HFF-Myc (cell line): ENCODE data around the gene MIX23.

Source experiments
- DNase-seq: peaks from one replicate; pipeline ENCODE4 v3.0.0-alpha.2; 2011; ENCODE audit warnings: low read depth; ENCODE audit errors: extremely low read depth
- H3K4me3 ChIP-seq: replicated peaks from 2 replicates; pipeline ENCODE4 v1.5.1; 2011; ENCODE audit warnings: low read depth, mild to moderate bottlenecking, control low read depth, low read length
- CTCF ChIP-seq: IDR thresholded peaks from 2 replicates; pipeline ENCODE4 v1.5.1; 2012; ENCODE audit warnings: mild to moderate bottlenecking, low read depth, low read length, control low read depth; ENCODE audit errors: missing control alignments

Gene MIX23

DNA sequence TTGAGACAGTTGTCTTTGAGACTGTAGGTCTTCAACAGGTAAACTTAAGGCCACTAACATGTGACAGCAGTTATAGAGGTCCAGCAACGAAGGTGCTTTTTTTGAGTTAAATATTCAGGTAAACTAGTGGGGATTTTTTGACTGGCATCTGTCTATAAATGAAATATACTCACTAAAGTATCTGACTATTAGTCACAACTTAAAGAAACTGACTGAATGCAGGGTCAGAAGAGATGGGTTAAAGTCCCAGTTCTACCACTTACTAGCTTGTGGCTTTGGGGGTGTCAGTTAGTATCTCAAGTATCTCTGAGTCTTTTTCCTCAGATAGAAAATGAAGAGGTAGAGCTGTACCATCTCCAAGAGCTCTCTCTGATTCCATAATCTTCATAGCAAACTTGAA lies 18.0 kb downstream of the MIX23 start:
- no peak for DNase-seq
- TF ChIP-seq CTCF: no peak

GRCh38 chr3:122364490-122364889 lies 18.5 kb downstream of the MIX23 start:
- H3K4me3 ChIP-seq: no peak overlapping the region
- no peak for TF ChIP-seq CTCF
- no peak for DNase-seq

More for the DNA sequence above, 18.0 kb downstream of the MIX23 start:
- no peak overlapping the region for H3K4me3 ChIP-seq

GRCh38 chr3:122362026-122362425 lies 21.0 kb downstream of the MIX23 start:
- DNase-seq: no peak
- no peak overlapping the region for H3K4me3 ChIP-seq
- no peak for TF ChIP-seq CTCF

DNA sequence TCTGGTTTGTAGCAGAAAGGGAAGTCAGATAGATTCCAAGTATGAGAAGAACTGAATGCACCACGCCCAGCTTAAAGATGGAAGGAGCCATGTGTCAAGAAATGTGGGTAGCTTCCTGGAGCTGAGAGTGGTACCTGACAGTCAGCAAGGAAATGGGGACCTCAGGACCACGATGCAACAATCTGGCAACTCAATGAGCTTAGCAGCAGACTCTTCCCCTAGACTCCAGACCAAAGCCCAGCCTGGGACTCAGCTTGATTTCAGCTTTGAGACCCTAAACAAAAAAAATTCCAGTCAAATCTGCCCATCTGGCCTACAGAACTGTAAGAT lies 24.4 kb downstream of the MIX23 start:
- DNase-seq: no peak
- H3K4me3 ChIP-seq: no peak overlapping the region
- TF ChIP-seq CTCF: no peak

- no peak for DNase-seq
- TF ChIP-seq CTCF: no peak
- no peak overlapping the region for H3K4me3 ChIP-seq
Measured at GRCh38 chr3:122357828-122358702, 25.0 kb downstream of the MIX23 start.

- TF ChIP-seq CTCF: peak; percentile 46
- H3K4me3 ChIP-seq: no peak overlapping the region
- peak; percentile 10 for DNase-seq
Measured at GRCh38 chr3:122356402-122356801, 26.6 kb downstream of the MIX23 start.

GRCh38 chr3:122355612-122356011 lies 27.4 kb downstream of the MIX23 start:
- H3K4me3 ChIP-seq: no peak overlapping the region
- no peak for DNase-seq
- TF ChIP-seq CTCF: no peak
